Aorta (tissue), 4 donors: ENCODE results near the gene PRRT1B. TPM values are rescaled to one million over a fixed set of nuclear protein-coding genes. Genes with fewer than 3 reads are reported as not detected.

Experiments
- polyA plus RNA-seq, 2 donors: library from polyadenylated mRNA; stranded (reverse); fragments of 200-250 nt; gene quantifications; one replicate each; pipeline ENCODE4 v1.2.3, GENCODE V29; 2013
- total RNA-seq, 2 donors: library from RNA; stranded (reverse); fragmentation: NEBNext Ultra II Directional; extraction: Animal tissue kit (Norgen Biotek cat#: 25700); gene quantifications; one replicate each; pipeline ENCODE4 v1.2.1, GENCODE V29; 2021
- donor health status: healthy with polysubstance abuse.
- donor health status: Bipolar disorder and iron deficiency.
- donor health status: DM: no; HTN: no; CAD: no.
- donor health status: DM: yes; HTN: yes; CAD: no.

The PRRT1B gene
- total and polyA plus RNA-seq, 4 donors, result not detected

Other genes with a start within 250 kb of the PRRT1B start
- 100 to 1,000 TPM; 200 to 263 TPM for gene PRRC2B, start 151.4 kb upstream of the PRRT1B start, total RNA-seq
- gene PRRC2B, start 151.4 kb upstream of the PRRT1B start, polyA plus RNA-seq, result 10 to 100 TPM; 23.9 to 50.8 TPM
- 10 to 100 TPM; 22.0 to 33.1 TPM for gene POMT1, start 42.6 kb upstream of the PRRT1B start, total RNA-seq
- gene POMT1, start 42.6 kb upstream of the PRRT1B start, polyA plus RNA-seq, result 10 to 100 TPM; 10.0 to 97.0 TPM
- gene UCK1, start 14.3 kb upstream of the PRRT1B start, total RNA-seq, result 10 to 100 TPM; 24.5 to 28.3 TPM
- gene UCK1, start 14.3 kb upstream of the PRRT1B start, polyA plus RNA-seq, result 10 to 100 TPM; 35.7 to 45.7 TPM
- gene RAPGEF1, start 194.6 kb downstream of the PRRT1B start, total RNA-seq, result 10 to 100 TPM; 85.9 to 93.2 TPM
- gene RAPGEF1, start 194.6 kb downstream of the PRRT1B start, polyA plus RNA-seq, result 10 to 100 TPM; 17.5 to 23.4 TPM